ENCODE results near the gene ESRRA. TPM values are rescaled to one million over a fixed set of nuclear protein-coding genes. Genes with fewer than 3 reads are reported as not detected.

Gene ESRRA
- total and polyA plus RNA-seq, 4 donors: 10.8 to 88.4 (median 73.0) TPM

- Histone ChIP-seq H3K9me3 (ENCODE audit: control insufficient read depth in 4 of 4, insufficient read depth in 3 of 4, low read length in 3 of 4) (peaks cover 0 to 5% (median 0%) of the 10 kb centered on the region in 4 donors), H3K4me3 (no peak overlapping the region), H3K36me3 (ENCODE audit: control insufficient read depth in 4 of 4, insufficient read depth in 4 of 4, low read length in 4 of 4) (peaks cover 0 to 1% (median 0%) of the 10 kb centered on the region in 4 donors), H3K9ac (ENCODE audit: insufficient read depth in 1 of 2, low read length in 2 of 2) (no peak overlapping the region), H3K27me3 (ENCODE audit: control insufficient read depth in 3 of 3, insufficient read depth in 3 of 3, low read length in 2 of 3) (peaks cover 0 to 63% (median 52%) of the 10 kb centered on the region in 3 donors), H3K27ac (ENCODE audit: low read depth in 1 of 2, low read length in 1 of 2) (no peak overlapping the region), H3K4me1 (ENCODE audit: control insufficient read depth in 5 of 5, insufficient read depth in 5 of 5, low read length in 5 of 5) (peaks cover 0 to 15% (median under 1%) of the 10 kb centered on the region in 5 donors)
- DNase-seq: peak in 1 of 3 donors; percentile 14
- TF ChIP-seq CTCF (IDR thresholded peaks at IDR 0.05; ENCODE audit: control extremely low read depth, extremely low read depth): no peak
- 32 to 43% methylated on average over 35 to 42 of the region's 42 CpGs for WGBS, 2 donors
- ATAC-seq (ENCODE audit: insufficient read depth, low FRiP score): no peak
Measured at GRCh38 chr11:64292460-64293254, 12.7 kb upstream of the ESRRA start.

GRCh38 chr11:64294774-64295173 lies 10.6 kb upstream of the ESRRA start:
- ATAC-seq (ENCODE audit: insufficient read depth, low FRiP score) (no peak), DNase-seq (no peak)
- Histone ChIP-seq H3K4me1 (ENCODE audit: control insufficient read depth in 5 of 5, insufficient read depth in 5 of 5, low read length in 5 of 5) (peaks cover 0 to 20% (median 9%) of the 10 kb centered on the region in 5 donors), H3K27ac (ENCODE audit: low read depth in 1 of 2, low read length in 1 of 2) (no peak overlapping the region), H3K9ac (ENCODE audit: insufficient read depth in 1 of 2, low read length in 2 of 2) (no peak overlapping the region), H3K4me3 (no peak overlapping the region), H3K36me3 (ENCODE audit: control insufficient read depth in 4 of 4, insufficient read depth in 4 of 4, low read length in 4 of 4) (no peaks in the 10 kb centered on the region), H3K27me3 (ENCODE audit: control insufficient read depth in 3 of 3, insufficient read depth in 3 of 3, low read length in 2 of 3) (peaks cover 0 to 80% (median 69%) of the 10 kb centered on the region in 3 donors), H3K9me3 (ENCODE audit: control insufficient read depth in 4 of 4, insufficient read depth in 3 of 4, low read length in 3 of 4) (peaks cover 0 to 5% (median 0%) of the 10 kb centered on the region in 4 donors)
- 60 to 73% methylated on average over 3 of the region's 3 CpGs for WGBS, 2 donors
- TF ChIP-seq CTCF (IDR thresholded peaks at IDR 0.05; ENCODE audit: control extremely low read depth, extremely low read depth): no peak

- H3K27ac ChIP-seq (ENCODE audit: low read depth in 1 of 2, low read length in 1 of 2): no peak overlapping the region
Measured at GRCh38 chr11:64295760-64296159, 9.6 kb upstream of the ESRRA start.

More at GRCh38 chr11:64295760-64296159, 9.6 kb upstream of the ESRRA start:
- no peak for TF ChIP-seq CTCF (IDR thresholded peaks at IDR 0.05; ENCODE audit: control extremely low read depth, extremely low read depth)
- Histone ChIP-seq H3K4me1 (ENCODE audit: control insufficient read depth in 5 of 5, insufficient read depth in 5 of 5, low read length in 5 of 5) (peaks cover 0 to 27% (median 10%) of the 10 kb centered on the region in 5 donors), H3K9ac (ENCODE audit: insufficient read depth in 1 of 2, low read length in 2 of 2) (no peak overlapping the region), H3K4me3 (no peak overlapping the region), H3K9me3 (ENCODE audit: control insufficient read depth in 4 of 4, insufficient read depth in 3 of 4, low read length in 3 of 4) (peaks cover 0 to 4% (median 0%) of the 10 kb centered on the region in 4 donors), H3K27me3 (ENCODE audit: control insufficient read depth in 3 of 3, insufficient read depth in 3 of 3, low read length in 2 of 3) (peaks cover 0 to 82% (median 71%) of the 10 kb centered on the region in 3 donors), H3K36me3 (ENCODE audit: control insufficient read depth in 4 of 4, insufficient read depth in 4 of 4, low read length in 4 of 4) (no peaks in the 10 kb centered on the region)
- WGBS, 2 donors: 90 to 94% methylated on average over 4 of the region's 4 CpGs
- ATAC-seq (ENCODE audit: insufficient read depth, low FRiP score) (no peak), DNase-seq (no peak)

Measured in lung (tissue), 12 donors.